WTC11 (cell line): ENCODE measurements around the gene NHLH2.

Source experiments
- ATF6 ChIP-seq: sonication (generic); formaldehyde crosslinking; IDR thresholded peaks from 2 replicates; pipeline ENCODE4 v1.8.1; 2023; ENCODE audit warnings: mild to moderate bottlenecking, missing genetic modification reagents
- CDX4 ChIP-seq: fragments of 250-450 bp; sonication (Bioruptor Pico); IDR thresholded peaks from 2 replicates; pipeline ENCODE4 v1.9.0; 2021; ENCODE audit warnings: moderate library complexity, mild to moderate bottlenecking, inconsistent platforms, borderline replicate concordance
- CTCF ChIP-seq: fragments of 200-600 bp; IDR thresholded peaks from 2 replicates; pipeline ENCODE4 v1.8.0; 2022; ENCODE audit warnings: antibody characterized with exemption
- FOXP4 ChIP-seq: sonication (generic); formaldehyde crosslinking; IDR thresholded peaks from 2 replicates; pipeline ENCODE4 v1.8.0; 2022; ENCODE audit warnings: mild to moderate bottlenecking, missing genetic modification reagents
- JUN ChIP-seq: sonication (generic); formaldehyde crosslinking; IDR thresholded peaks from 2 replicates; pipeline ENCODE4 v1.8.0; 2023; ENCODE audit warnings: mild to moderate bottlenecking, missing genetic modification reagents
- MYBL2 ChIP-seq: sonication (generic); formaldehyde crosslinking; IDR thresholded peaks from 2 replicates; pipeline ENCODE4 v1.8.1; 2023; ENCODE audit warnings: mild to moderate bottlenecking, moderate library complexity, missing genetic modification reagents
- RELA ChIP-seq: sonication (generic); formaldehyde crosslinking; IDR thresholded peaks from 2 replicates; pipeline ENCODE4 v1.8.1; 2022; ENCODE audit warnings: missing genetic modification reagents, mild to moderate bottlenecking, borderline replicate concordance
- USF2 ChIP-seq: sonication (generic); formaldehyde crosslinking; IDR thresholded peaks from 2 replicates; pipeline ENCODE4 v1.8.1; 2023; ENCODE audit warnings: mild to moderate bottlenecking, missing genetic modification reagents, moderate library complexity
- ZBTB43 ChIP-seq: sonication (generic); formaldehyde crosslinking; IDR thresholded peaks from 2 replicates; pipeline ENCODE4 v1.8.1; 2023; ENCODE audit warnings: mild to moderate bottlenecking, missing genetic modification reagents
- ZNF121 ChIP-seq: sonication (generic); formaldehyde crosslinking; IDR thresholded peaks from 2 replicates; pipeline ENCODE4 v1.8.0; 2023; ENCODE audit warnings: missing genetic modification reagents
- ZNF138 ChIP-seq: sonication (generic); formaldehyde crosslinking; conservative IDR thresholded peaks from 2 replicates; pipeline ENCODE4 v1.8.1; 2022; ENCODE audit warnings: mild to moderate bottlenecking, moderate library complexity, missing genetic modification reagents
- ZNF317 ChIP-seq: sonication (generic); formaldehyde crosslinking; IDR thresholded peaks from 2 replicates; pipeline ENCODE4 v1.8.1; 2023; ENCODE audit warnings: low read depth, mild to moderate bottlenecking, moderate library complexity, missing genetic modification reagents, borderline replicate concordance
- ZNF396 ChIP-seq: fragments of 250-450 bp; sonication (Bioruptor Pico); IDR thresholded peaks from 2 replicates; pipeline ENCODE4 v1.8.0; 2021; ENCODE audit warnings: mild to moderate bottlenecking, moderate library complexity, borderline replicate concordance
- ZNF425 ChIP-seq: fragments of 250-450 bp; sonication (Bioruptor Pico); conservative IDR thresholded peaks from 2 replicates; pipeline ENCODE4 v1.9.0; 2021; ENCODE audit warnings: mild to moderate bottlenecking

GRCh38 chr1:115790356-115790755 is 50.6 kb downstream of the NHLH2 start:
- TF ChIP-seq MYBL2 (CRISPR knock-in tag) (no peak), ZNF121 (no peak), CTCF (no peak), USF2 (CRISPR knock-in tag) (no peak), CDX4 (CRISPR knock-in tag) (no peak), ZNF425 (CRISPR knock-in tag) (no peak), FOXP4 (CRISPR knock-in tag) (no peak), RELA (CRISPR knock-in tag) (no peak), JUN (CRISPR knock-in tag) (no peak), ATF6 (CRISPR knock-in tag) (no peak), ZBTB43 (CRISPR knock-in tag) (no peak), ZNF138 (CRISPR knock-in tag) (no peak), ZNF396 (no peak), ZNF317 (CRISPR knock-in tag) (no peak)
